ENCODE results near the gene TRIM63.

TRIM63 gene

GRCh38 chr1:26072305-26072704 is 4.9 kb upstream of the TRIM63 start:
- Histone ChIP-seq H3K27ac (ENCODE audit: low read length, poor library complexity, severe bottlenecking) (no peak overlapping the region), H2BK12ac (ENCODE audit: low read length in 2 of 2) (no peak overlapping the region), H2AK5ac (ENCODE audit: low read length, severe bottlenecking) (no peak overlapping the region), H3K18ac (ENCODE audit: low read depth in 1 of 2, low read length in 2 of 2) (no peak overlapping the region), H3K23ac (ENCODE audit: low read length in 2 of 2) (no peak overlapping the region), H2AFZ (ENCODE audit: low read depth, low read length) (no peak overlapping the region), H4K8ac (ENCODE audit: low read length) (no peak overlapping the region), H3K27me3 (ENCODE audit: control insufficient read depth in 1 of 2, insufficient read depth in 1 of 2, low read length in 2 of 2) (peaks cover 52 to 71% of the 10 kb centered on the region in 2 experiments), H2BK120ac (ENCODE audit: low read depth, low read length) (no peak overlapping the region), H3K79me1 (replicated peaks; ENCODE audit: low read length, poor library complexity, severe bottlenecking) (no peaks in the 10 kb centered on the region), H3K9ac (ENCODE audit: low read length) (no peak overlapping the region), H2BK15ac (ENCODE audit: low read depth, poor library complexity, severe bottlenecking) (no peak overlapping the region), H3K4me1 (ENCODE audit: control insufficient read depth, insufficient read depth, low read depth, low read length) (peaks cover 5% of the 10 kb centered on the region), H2BK5ac (ENCODE audit: low read depth, low read length, poor library complexity, severe bottlenecking) (no peak overlapping the region), H3K4ac (ENCODE audit: low read depth in 1 of 2, low read length in 2 of 2) (no peak overlapping the region), H3K4me2 (ENCODE audit: low read length, poor library complexity, severe bottlenecking) (no peak overlapping the region), H3K36me3 (ENCODE audit: control insufficient read depth in 1 of 2, insufficient read depth in 2 of 2, low read depth in 1 of 2, low read length in 2 of 2) (no peaks in the 10 kb centered on the region), H3K4me3 (ENCODE audit: insufficient read depth in 1 of 2, low read depth in 1 of 2, low read length in 2 of 2) (no peak overlapping the region), H4K91ac (ENCODE audit: low read length) (no peak overlapping the region), H3K14ac (ENCODE audit: low read length in 2 of 2) (no peak overlapping the region), H3K9me3 (ENCODE audit: control insufficient read depth, low read length) (no peaks in the 10 kb centered on the region)
- DNase-seq, result no peak
- WGBS, result 59% methylated on average over 6 of the region's 6 CpGs

- Histone ChIP-seq H3K14ac (ENCODE audit: low read length in 2 of 2) (no peak overlapping the region), H3K79me1 (replicated peaks; ENCODE audit: low read length, poor library complexity, severe bottlenecking) (no peaks in the 10 kb centered on the region), H2BK12ac (ENCODE audit: low read length in 2 of 2) (no peak overlapping the region), H2BK5ac (ENCODE audit: low read depth, low read length, poor library complexity, severe bottlenecking) (no peak overlapping the region), H3K4me1 (ENCODE audit: control insufficient read depth, insufficient read depth, low read depth, low read length) (peaks cover 8% of the 10 kb centered on the region), H3K36me3 (ENCODE audit: control insufficient read depth in 1 of 2, insufficient read depth in 2 of 2, low read depth in 1 of 2, low read length in 2 of 2) (no peaks in the 10 kb centered on the region), H2BK15ac (ENCODE audit: low read depth, poor library complexity, severe bottlenecking) (no peak overlapping the region), H3K4ac (ENCODE audit: low read depth in 1 of 2, low read length in 2 of 2) (no peak overlapping the region), H3K27ac (ENCODE audit: low read length, poor library complexity, severe bottlenecking) (no peak overlapping the region), H3K9ac (ENCODE audit: low read length) (no peak overlapping the region), H3K23ac (ENCODE audit: low read length in 2 of 2) (no peak overlapping the region), H3K4me3 (ENCODE audit: insufficient read depth in 1 of 2, low read depth in 1 of 2, low read length in 2 of 2) (no peak overlapping the region), H3K18ac (ENCODE audit: low read depth in 1 of 2, low read length in 2 of 2) (no peak overlapping the region), H3K9me3 (ENCODE audit: control insufficient read depth, low read length) (no peaks in the 10 kb centered on the region), H4K8ac (ENCODE audit: low read length) (no peak overlapping the region), H2AK5ac (ENCODE audit: low read length, severe bottlenecking) (no peak overlapping the region), H3K27me3 (ENCODE audit: control insufficient read depth in 1 of 2, insufficient read depth in 1 of 2, low read length in 2 of 2) (peaks cover 54 to 84% of the 10 kb centered on the region in 2 experiments), H2AFZ (ENCODE audit: low read depth, low read length) (no peak overlapping the region), H3K4me2 (ENCODE audit: low read length, poor library complexity, severe bottlenecking) (no peak overlapping the region), H2BK120ac (ENCODE audit: low read depth, low read length) (no peak overlapping the region), H4K91ac (ENCODE audit: low read length) (no peak overlapping the region)
- DNase-seq, result no peak
- WGBS, result 97% methylated on average over 6 of the region's 6 CpGs
Observed at GRCh38 chr1:26070963-26071342, 3.5 kb upstream of the TRIM63 start.

GRCh38 chr1:26070296-26070962 is 3.0 kb upstream of the TRIM63 start:
- H3K27me3 ChIP-seq (ENCODE audit: control insufficient read depth in 1 of 2, insufficient read depth in 1 of 2, low read length in 2 of 2), result peaks cover 51 to 86% of the 10 kb centered on the region in 2 experiments
- no peaks in the 10 kb centered on the region for H3K36me3 ChIP-seq (ENCODE audit: control insufficient read depth in 1 of 2, insufficient read depth in 2 of 2, low read depth in 1 of 2, low read length in 2 of 2)
- H3K4me3 ChIP-seq (ENCODE audit: insufficient read depth in 1 of 2, low read depth in 1 of 2, low read length in 2 of 2), result no peak overlapping the region
- no peaks in the 10 kb centered on the region for H3K79me1 ChIP-seq (replicated peaks; ENCODE audit: low read length, poor library complexity, severe bottlenecking)
- 80% methylated on average over 3 of the region's 4 CpGs for WGBS
- H3K27ac ChIP-seq (ENCODE audit: low read length, poor library complexity, severe bottlenecking), result no peak overlapping the region
- H2BK15ac ChIP-seq (ENCODE audit: low read depth, poor library complexity, severe bottlenecking), result no peak overlapping the region
- no peak overlapping the region for H3K14ac ChIP-seq (ENCODE audit: low read length in 2 of 2)
- DNase-seq, result no peak
- H2BK120ac ChIP-seq (ENCODE audit: low read depth, low read length), result no peak overlapping the region
- H3K4ac ChIP-seq (ENCODE audit: low read depth in 1 of 2, low read length in 2 of 2), result no peak overlapping the region
- no peak overlapping the region for H2BK12ac ChIP-seq (ENCODE audit: low read length in 2 of 2)
- no peak overlapping the region for H3K9ac ChIP-seq (ENCODE audit: low read length)
- no peaks in the 10 kb centered on the region for H3K9me3 ChIP-seq (ENCODE audit: control insufficient read depth, low read length)
- H2AFZ ChIP-seq (ENCODE audit: low read depth, low read length), result no peak overlapping the region
- no peak overlapping the region for H2BK5ac ChIP-seq (ENCODE audit: low read depth, low read length, poor library complexity, severe bottlenecking)
- no peak overlapping the region for H2AK5ac ChIP-seq (ENCODE audit: low read length, severe bottlenecking)
- H4K8ac ChIP-seq (ENCODE audit: low read length), result no peak overlapping the region
- H3K23ac ChIP-seq (ENCODE audit: low read length in 2 of 2), result no peak overlapping the region
- no peak overlapping the region for H3K4me2 ChIP-seq (ENCODE audit: low read length, poor library complexity, severe bottlenecking)
- no peak overlapping the region for H3K18ac ChIP-seq (ENCODE audit: low read depth in 1 of 2, low read length in 2 of 2)
- H4K91ac ChIP-seq (ENCODE audit: low read length), result no peak overlapping the region
- peaks cover 8% of the 10 kb centered on the region for H3K4me1 ChIP-seq (ENCODE audit: control insufficient read depth, insufficient read depth, low read depth, low read length)

- WGBS, result 100% methylated on average over 1 of the region's 1 CpG
- no peak overlapping the region for H3K27ac ChIP-seq (ENCODE audit: low read length, poor library complexity, severe bottlenecking)
Observed at GRCh38 chr1:26069941-26070295, 2.5 kb upstream of the TRIM63 start.

More at GRCh38 chr1:26069941-26070295, 2.5 kb upstream of the TRIM63 start:
- Histone ChIP-seq H3K27me3 (ENCODE audit: control insufficient read depth in 1 of 2, insufficient read depth in 1 of 2, low read length in 2 of 2) (peaks cover 48 to 86% of the 10 kb centered on the region in 2 experiments), H3K4me2 (ENCODE audit: low read length, poor library complexity, severe bottlenecking) (no peak overlapping the region), H3K14ac (ENCODE audit: low read length in 2 of 2) (no peak overlapping the region), H3K4me1 (ENCODE audit: control insufficient read depth, insufficient read depth, low read depth, low read length) (peaks cover 8% of the 10 kb centered on the region), H2BK5ac (ENCODE audit: low read depth, low read length, poor library complexity, severe bottlenecking) (no peak overlapping the region), H4K8ac (ENCODE audit: low read length) (no peak overlapping the region), H2BK15ac (ENCODE audit: low read depth, poor library complexity, severe bottlenecking) (no peak overlapping the region), H3K4ac (ENCODE audit: low read depth in 1 of 2, low read length in 2 of 2) (no peak overlapping the region), H2BK120ac (ENCODE audit: low read depth, low read length) (no peak overlapping the region), H3K4me3 (ENCODE audit: insufficient read depth in 1 of 2, low read depth in 1 of 2, low read length in 2 of 2) (no peak overlapping the region), H3K36me3 (ENCODE audit: control insufficient read depth in 1 of 2, insufficient read depth in 2 of 2, low read depth in 1 of 2, low read length in 2 of 2) (no peaks in the 10 kb centered on the region), H2AK5ac (ENCODE audit: low read length, severe bottlenecking) (no peak overlapping the region), H3K9ac (ENCODE audit: low read length) (no peak overlapping the region), H2AFZ (ENCODE audit: low read depth, low read length) (no peak overlapping the region), H3K9me3 (ENCODE audit: control insufficient read depth, low read length) (no peaks in the 10 kb centered on the region), H4K91ac (ENCODE audit: low read length) (no peak overlapping the region), H3K79me1 (replicated peaks; ENCODE audit: low read length, poor library complexity, severe bottlenecking) (no peaks in the 10 kb centered on the region), H3K23ac (ENCODE audit: low read length in 2 of 2) (no peak overlapping the region), H2BK12ac (ENCODE audit: low read length in 2 of 2) (no peak overlapping the region), H3K18ac (ENCODE audit: low read depth in 1 of 2, low read length in 2 of 2) (no peak overlapping the region)
- DNase-seq, result no peak
